HCT116 (cell line): Measurements from ENCODE around the gene RXRA.

Source experiments
- CEBPB ChIP-seq: IDR thresholded peaks from 2 replicates; pipeline ENCODE4 v1.6.1; 2012; ENCODE audit warnings: low read depth
- CTCF ChIP-seq, 3 experiments: fragments of 200-600 bp in 1 of 3; sonication (generic) in 1 of 3; IDR thresholded peaks in 2 of 3; conservative IDR thresholded peaks in 1 of 3; 2 replicates each; pipeline ENCODE4 v1.5.1; 2012 to 2017; ENCODE audit warnings: low read depth in 2 of 3, low read length in 2 of 3, antibody characterized with exemption in 1 of 3, borderline replicate concordance in 1 of 3, control low read depth in 1 of 3, mild to moderate bottlenecking in 1 of 3, mixed read lengths in 1 of 3, mixed run types in 1 of 3, moderate library complexity in 1 of 3; ENCODE audit not compliant: insufficient read depth in 1 of 3
- EZH2 ChIP-seq: fragments of 200-600 bp; sonication (generic); IDR thresholded peaks from 2 replicates; pipeline ENCODE4 v1.6.1; 2017; ENCODE audit warnings: antibody characterized with exemption, mixed run types
- MAX ChIP-seq: IDR thresholded peaks from 2 replicates; pipeline ENCODE4 v1.6.1; 2012
- POLR2A ChIP-seq: IDR thresholded peaks from 2 replicates; pipeline ENCODE4 v1.7.0; 2011; ENCODE audit warnings: borderline replicate concordance; ENCODE audit not compliant: insufficient read depth, insufficient read length; ENCODE audit errors: extremely low read depth
- RAD21 ChIP-seq: IDR thresholded peaks from 2 replicates; pipeline ENCODE4 v1.6.1; 2012; ENCODE audit warnings: low read depth, mild to moderate bottlenecking
- REST ChIP-seq: IDR thresholded peaks from 2 replicates; pipeline ENCODE4 v1.6.1; 2012; ENCODE audit warnings: low read depth
- SIN3A ChIP-seq: IDR thresholded peaks from 2 replicates; pipeline ENCODE4 v1.6.1; 2012; ENCODE audit warnings: low read depth
- SP1 ChIP-seq: IDR thresholded peaks from 2 replicates; pipeline ENCODE4 v1.6.1; 2012; ENCODE audit warnings: low read depth
- YY1 ChIP-seq: IDR thresholded peaks from 2 replicates; pipeline ENCODE4 v1.6.1; 2011; ENCODE audit warnings: low read length, low read depth, moderate library complexity, mild to moderate bottlenecking; ENCODE audit not compliant: insufficient replicate concordance; ENCODE audit errors: extremely low read depth

- TF ChIP-seq CTCF (IDR thresholded peaks at IDR 0.05 in 2 of 3, conservative IDR thresholded peaks at IDR 0.05 in 1 of 3; ENCODE audit: borderline replicate concordance in 1 of 3, insufficient read depth in 1 of 3, low read depth in 2 of 3, low read length in 2 of 3): no peak
- no peak for TF ChIP-seq REST
- no peak for TF ChIP-seq SP1
- no peak for TF ChIP-seq YY1
- TF ChIP-seq SIN3A: no peak
- no peak for TF ChIP-seq MAX
- no peak for TF ChIP-seq RAD21
- no peak for TF ChIP-seq CEBPB
- no peak for TF ChIP-seq EZH2
- TF ChIP-seq POLR2A: no peak
Observed at GRCh38 chr9:134314039-134314949, 12.0 kb upstream of the RXRA start.
